ENCODE data around the gene NDST1.

- TF ChIP-seq, protein P1, sequence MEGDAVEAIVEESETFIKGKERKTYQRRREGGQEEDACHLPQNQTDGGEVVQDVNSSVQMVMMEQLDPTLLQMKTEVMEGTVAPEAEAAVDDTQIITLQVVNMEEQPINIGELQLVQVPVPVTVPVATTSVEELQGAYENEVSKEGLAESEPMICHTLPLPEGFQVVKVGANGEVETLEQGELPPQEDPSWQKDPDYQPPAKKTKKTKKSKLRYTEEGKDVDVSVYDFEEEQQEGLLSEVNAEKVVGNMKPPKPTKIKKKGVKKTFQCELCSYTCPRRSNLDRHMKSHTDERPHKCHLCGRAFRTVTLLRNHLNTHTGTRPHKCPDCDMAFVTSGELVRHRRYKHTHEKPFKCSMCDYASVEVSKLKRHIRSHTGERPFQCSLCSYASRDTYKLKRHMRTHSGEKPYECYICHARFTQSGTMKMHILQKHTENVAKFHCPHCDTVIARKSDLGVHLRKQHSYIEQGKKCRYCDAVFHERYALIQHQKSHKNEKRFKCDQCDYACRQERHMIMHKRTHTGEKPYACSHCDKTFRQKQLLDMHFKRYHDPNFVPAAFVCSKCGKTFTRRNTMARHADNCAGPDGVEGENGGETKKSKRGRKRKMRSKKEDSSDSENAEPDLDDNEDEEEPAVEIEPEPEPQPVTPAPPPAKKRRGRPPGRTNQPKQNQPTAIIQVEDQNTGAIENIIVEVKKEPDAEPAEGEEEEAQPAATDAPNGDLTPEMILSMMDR (IDR thresholded peaks at IDR 0.05; ENCODE audit: extremely low read depth in 1 of 2, insufficient read depth in 1 of 2, low read depth in 1 of 2, low read length in 2 of 2), result no peak
- TF ChIP-seq POLR2A (IDR thresholded peaks at IDR 0.05; ENCODE audit: low read depth, low read length), result no peak
- TF ChIP-seq EZH2 (IDR thresholded peaks at IDR 0.05; ENCODE audit: borderline replicate concordance, low read depth, low read length, severe bottlenecking), result no peak
- TF ChIP-seq POLR2AphosphoS5 (IDR thresholded peaks at IDR 0.05; ENCODE audit: insufficient read depth, low read depth, low read length), result no peak
- TF ChIP-seq MAX (IDR thresholded peaks at IDR 0.05; ENCODE audit: insufficient read depth, insufficient read length), result no peak
- TF ChIP-seq JUN (IDR thresholded peaks at IDR 0.05; ENCODE audit: borderline replicate concordance, insufficient read depth, insufficient read length, low read depth), result no peak
- no peak for TF ChIP-seq FOS (IDR thresholded peaks at IDR 0.05; ENCODE audit: borderline replicate concordance, insufficient read depth, low read length)
These were observed 76.8 kb downstream of the NDST1 start for GRCh38 chr5:150584556-150585335.

Measured in endothelial cell of umbilical vein (primary cell).